Common myeloid progenitor, CD34-positive (primary cell): ENCODE measurements around the gene METAP2.

ENCODE experiments used
- CTCF ChIA-PET: fragments of 350-600 bp; sonication (Branson Sonifier 250); formaldehyde crosslinking; loops from one replicate; lab custom pipeline; 2021; ENCODE audit warnings: antibody characterized with exemption; lab: Charles Lee
- POLR2A ChIA-PET: fragments of 350-600 bp; sonication (Branson Sonifier 250); formaldehyde crosslinking; loops from one replicate; lab custom pipeline; 2021; ENCODE audit warnings: antibody characterized with exemption; lab: Charles Lee
- DNase-seq, 3 donors: peaks; one replicate each; pipeline versions ENCODE4 v3.0.0 to v3.0.0-alpha.2; 2013
- H3K27ac ChIP-seq, 2 experiments: 1 replicate in 1 of 2; 2 replicates in 1 of 2; pipeline ENCODE4 v1.7.0; 2013; ENCODE audit warnings: inconsistent platforms in 2 of 2, low read length in 2 of 2, mild to moderate bottlenecking in 2 of 2, low read depth in 1 of 2, moderate library complexity in 1 of 2; ENCODE audit not compliant: severe bottlenecking in 2 of 2, insufficient read depth in 1 of 2, poor library complexity in 1 of 2
- H3K27me3 ChIP-seq, 5 experiments: replicated peaks in 2 of 5; 1 replicate in 3 of 5; 2 replicates in 2 of 5; pipeline versions ENCODE4 v1.6.1 to v1.7.0; 2013; ENCODE audit warnings: low read length in 4 of 5, mild to moderate bottlenecking in 2 of 5, moderate library complexity in 2 of 5, inconsistent platforms in 1 of 5; ENCODE audit not compliant: insufficient read depth in 5 of 5, control insufficient read depth in 4 of 5
- H3K36me3 ChIP-seq, 4 experiments: 1 replicate in 2 of 4; 2 replicates in 2 of 4; pipeline versions ENCODE4 v1.6.1 to v1.7.0; 2013; ENCODE audit warnings: low read length in 3 of 4, control low read depth in 1 of 4, mild to moderate bottlenecking in 1 of 4; ENCODE audit not compliant: control insufficient read depth in 4 of 4, insufficient read depth in 4 of 4
- H3K4me1 ChIP-seq, 4 experiments: 1 replicate in 3 of 4; 2 replicates in 1 of 4; pipeline versions ENCODE4 v1.6.1 to v1.7.1; 2013; ENCODE audit warnings: low read length in 3 of 4, mild to moderate bottlenecking in 3 of 4, control low read depth in 1 of 4, inconsistent platforms in 1 of 4, moderate library complexity in 1 of 4; ENCODE audit not compliant: control insufficient read depth in 4 of 4, insufficient read depth in 4 of 4; ENCODE audit errors: control extremely low read depth in 1 of 4
- H3K4me3 ChIP-seq, 7 experiments: 1 replicate in 4 of 7; 2 replicates in 3 of 7; pipeline versions ENCODE4 v1.5.1 to v1.7.0; 2013; ENCODE audit warnings: mild to moderate bottlenecking in 7 of 7, low read length in 6 of 7, moderate library complexity in 6 of 7, inconsistent platforms in 2 of 7, low read depth in 2 of 7, control low read depth in 1 of 7; ENCODE audit not compliant: insufficient read depth in 4 of 7, control insufficient read depth in 1 of 7; ENCODE audit errors: extremely low read depth in 1 of 7
- H3K9me3 ChIP-seq, 5 experiments: 1 replicate in 4 of 5; 2 replicates in 1 of 5; pipeline versions ENCODE4 v1.6.1 to v1.7.1; 2013; ENCODE audit warnings: low read length in 4 of 5, mild to moderate bottlenecking in 2 of 5, inconsistent platforms in 1 of 5, low read depth in 1 of 5, moderate library complexity in 1 of 5; ENCODE audit not compliant: control insufficient read depth in 4 of 5, insufficient read depth in 2 of 5; ENCODE audit errors: control extremely low read depth in 1 of 5
- WGBS: methylation state at CpG from one replicate; pipeline ENCODE4 v1.1.5; 2013; ENCODE audit not compliant: insufficient coverage; 5-methylcytosine and 5-hydroxymethylcytosine counted together

METAP2 gene

GRCh38 chr12:95484524-95484923 lies 10.6 kb downstream of the METAP2 start:
- H3K27ac ChIP-seq, result no peak overlapping the region
- H3K27me3 ChIP-seq, result no peaks in the 10 kb centered on the region
- H3K36me3 ChIP-seq, result peaks cover 7 to 63% (median 30%) of the 10 kb centered on the region in 4 experiments
- no peaks in the 10 kb centered on the region for H3K9me3 ChIP-seq
- ChIA-PET CTCF (interaction anchor here (1.4 kb wide), 1 partner anchor 24 kb away, joined by 3 read pairs; no protein-coding TSS in a partner anchor), POLR2A (no interaction called here)
- DNase-seq, result no peak
- H3K4me1 ChIP-seq, result peaks cover 9 to 19% (median 14%) of the 10 kb centered on the region in 4 experiments
- H3K4me3 ChIP-seq, result no peak overlapping the region

GRCh38 chr12:95487024-95487423 lies 13.1 kb downstream of the METAP2 start:
- H3K36me3 ChIP-seq, result peaks cover 9 to 68% (median 40%) of the 10 kb centered on the region in 4 experiments
- POLR2A ChIA-PET, result no interaction called here

GRCh38 chr12:95492462-95492861 lies 18.5 kb downstream of the METAP2 start:
- 80% methylated on average over 1 of the region's 2 CpGs for WGBS
- ChIA-PET CTCF (interaction anchor here (1.3 to 2.2 kb wide), 2 partner anchors 9 to 18 kb away, joined by 4 to 5 read pairs; partner anchors contain the start of gene METAP2), POLR2A (no interaction called here)
- Histone ChIP-seq H3K27me3 (no peaks in the 10 kb centered on the region), H3K9me3 (no peaks in the 10 kb centered on the region), H3K4me1 (no peaks in the 10 kb centered on the region), H3K36me3 (peaks cover 25 to 69% (median 48%) of the 10 kb centered on the region in 4 experiments), H3K4me3 (no peak overlapping the region), H3K27ac (no peak overlapping the region)
- no peak for DNase-seq

More at GRCh38 chr12:95487024-95487423, 13.1 kb downstream of the METAP2 start:
- Histone ChIP-seq H3K27ac (no peak overlapping the region), H3K9me3 (no peaks in the 10 kb centered on the region), H3K4me3 (no peak overlapping the region), H3K4me1 (peaks cover 0 to 3% (median 0%) of the 10 kb centered on the region in 4 experiments), H3K27me3 (no peaks in the 10 kb centered on the region)
- CTCF ChIA-PET, result interaction anchor here (1.2 kb wide), 1 partner anchor 9 kb away, joined by 3 read pairs; no protein-coding TSS in a partner anchor
- WGBS, result no CpG with 5 or more reads among the region's 2 CpGs
- no peak for DNase-seq

- H3K9me3 ChIP-seq, result peaks cover 0 to 7% (median 5%) of the 10 kb centered on the region in 5 experiments
- no peak overlapping the region for H3K4me3 ChIP-seq
- H3K36me3 ChIP-seq, result peaks cover 38 to 79% (median 58%) of the 10 kb centered on the region in 4 experiments
- no peaks in the 10 kb centered on the region for H3K4me1 ChIP-seq
- no peak overlapping the region for H3K27ac ChIP-seq
- DNase-seq, result no peak
- WGBS, result no CpG with 5 or more reads among the region's 2 CpGs
- no peaks in the 10 kb centered on the region for H3K27me3 ChIP-seq
- POLR2A ChIA-PET, result no interaction called here
- CTCF ChIA-PET, result no interaction called here
These were observed 20.9 kb downstream of the METAP2 start for GRCh38 chr12:95494888-95495287.

- ChIA-PET POLR2A (no interaction called here), CTCF (no interaction called here)
- no CpG with 5 or more reads among the region's 1 CpG for WGBS
- Histone ChIP-seq H3K27ac (no peak overlapping the region), H3K4me3 (no peak overlapping the region), H3K4me1 (no peaks in the 10 kb centered on the region), H3K36me3 (peaks cover 43 to 80% (median 59%) of the 10 kb centered on the region in 4 experiments), H3K27me3 (no peaks in the 10 kb centered on the region), H3K9me3 (peaks cover 0 to 7% (median 5%) of the 10 kb centered on the region in 5 experiments)
- DNase-seq, result no peak
These were observed 21.5 kb downstream of the METAP2 start for GRCh38 chr12:95495433-95495832.

GRCh38 chr12:95497031-95497430 lies 23.1 kb downstream of the METAP2 start:
- ChIA-PET CTCF (no interaction called here), POLR2A (no interaction called here)
- H3K27me3 ChIP-seq, result no peaks in the 10 kb centered on the region
- DNase-seq, result no peak
- H3K9me3 ChIP-seq, result peaks cover 0 to 7% (median 5%) of the 10 kb centered on the region in 5 experiments
- no peaks in the 10 kb centered on the region for H3K4me1 ChIP-seq
- no peak overlapping the region for H3K4me3 ChIP-seq
- no peak overlapping the region for H3K27ac ChIP-seq
- H3K36me3 ChIP-seq, result peaks cover 36 to 79% (median 56%) of the 10 kb centered on the region in 4 experiments
- WGBS, result no CpG with 5 or more reads among the region's 4 CpGs

- ChIA-PET CTCF (interaction anchor here (0.7 kb wide), 1 partner anchor 431 kb away, joined by 4 read pairs; no protein-coding TSS in a partner anchor), POLR2A (no interaction called here)
- no peaks in the 10 kb centered on the region for H3K27me3 ChIP-seq
These were observed 25.0 kb downstream of the METAP2 start for GRCh38 chr12:95498968-95499367.

More at GRCh38 chr12:95498968-95499367, 25.0 kb downstream of the METAP2 start:
- no peak overlapping the region for H3K27ac ChIP-seq
- H3K4me1 ChIP-seq, result no peaks in the 10 kb centered on the region
- no peak for DNase-seq
- no peak overlapping the region for H3K4me3 ChIP-seq
- H3K36me3 ChIP-seq, result peaks cover 40 to 88% (median 60%) of the 10 kb centered on the region in 4 experiments
- H3K9me3 ChIP-seq, result peaks cover 0 to 7% (median 5%) of the 10 kb centered on the region in 5 experiments
- 93% methylated on average over 3 of the region's 5 CpGs for WGBS
